ENCODE measurements around the gene COX6B1. TPM values are rescaled to one million over a fixed set of nuclear protein-coding genes. Genes with fewer than 3 reads are reported as not detected.

The COX6B1 gene
- total and polyA plus RNA-seq, 2 of the 8 experiments (the other 6 are each of a cell fraction or from before 2014, with no cell fraction given), result 437 to 1,052 TPM

DNA sequence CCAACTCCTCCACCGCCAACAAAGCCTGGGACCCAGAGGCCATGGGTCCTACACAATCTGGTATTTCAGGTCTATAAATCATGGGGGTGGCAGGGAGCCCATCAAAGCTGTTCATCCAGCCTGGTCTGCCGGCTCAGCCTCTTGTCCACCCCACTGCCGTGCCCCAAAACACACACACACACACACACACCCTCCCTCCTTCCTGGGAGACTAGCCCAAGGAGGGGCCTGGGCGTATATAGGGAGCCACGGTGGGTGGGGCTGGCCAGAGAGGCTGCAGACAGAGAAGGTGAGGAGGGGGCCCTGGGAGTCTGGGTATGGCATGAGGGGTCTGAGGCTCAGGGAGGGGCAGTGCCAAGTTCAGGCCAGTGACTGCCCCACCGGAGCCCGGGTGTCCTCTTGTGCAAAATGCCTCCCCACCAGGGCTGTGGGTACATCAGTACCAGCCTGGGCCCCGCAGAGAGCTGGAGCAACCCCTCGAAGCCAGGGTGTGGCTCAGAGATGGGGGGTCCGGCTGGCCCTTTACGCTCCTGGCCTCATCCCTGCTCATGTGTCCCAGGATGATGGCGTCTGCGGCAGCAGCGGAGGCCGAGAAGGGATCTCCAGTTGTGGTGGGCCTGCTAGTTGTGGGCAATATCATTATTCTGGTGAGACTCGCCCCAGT lies 18.3 kb downstream of the COX6B1 start, which contains the start of gene UPK1A:
Gene UPK1A (plus strand): TSS at position 267 of the 663 bp plus-strand sequence. CDS start 296 bp downstream, at position 563.
- Histone ChIP-seq H2AK5ac (ENCODE audit: low read depth, low read length) (no peak within 1 kb of the TSS), H3K36me3 (ENCODE audit: control insufficient read depth in 2 of 4, insufficient read depth in 4 of 4, low read length in 3 of 4) (no peaks in the 10 kb centered on the region), H2BK12ac (ENCODE audit: low read depth, low read length) (no peak within 1 kb of the TSS), H4K5ac (ENCODE audit: insufficient read length, low read depth, low read length) (no peak within 1 kb of the TSS), H3K9ac (replicated peaks in 1 of 4; ENCODE audit: extremely low read depth in 1 of 4, low read depth in 3 of 4, low read length in 3 of 4) (no peak within 1 kb of the TSS), H2BK120ac (replicated peaks; ENCODE audit: low read depth, low read length) (no peak within 1 kb of the TSS), H2AFZ (ENCODE audit: low read length) (no peak within 1 kb of the TSS), H3K79me2 (ENCODE audit: control insufficient read depth in 1 of 2, insufficient read depth in 2 of 2, low read length in 2 of 2) (no peaks in the 10 kb centered on the region), H2BK15ac (ENCODE audit: low read length) (no peak within 1 kb of the TSS), H3K14ac (ENCODE audit: insufficient read length) (no peak within 1 kb of the TSS), H4K20me1 (replicated peaks in 1 of 2; ENCODE audit: control insufficient read depth in 1 of 2, insufficient read depth in 2 of 2, low read length in 2 of 2) (no peaks in the 10 kb centered on the region), H3K79me1 (ENCODE audit: low read depth, low read length) (no peaks in the 10 kb centered on the region; the same call in 1 of the 2 replicates), H3K27ac (ENCODE audit: low read depth, low read length) (no peak within 1 kb of the TSS), H3K4me3 (ENCODE audit: extremely low read depth in 1 of 4, insufficient read depth in 2 of 4, low read depth in 3 of 4, low read length in 4 of 4) (no peak within 1 kb of the TSS), H3K18ac (ENCODE audit: extremely low read depth, low read length) (no peak within 1 kb of the TSS), H3K9me3 (ENCODE audit: insufficient read depth in 2 of 2, low read depth in 1 of 2, low read length in 1 of 2) (no peaks in the 10 kb centered on the region), H3K23ac (ENCODE audit: insufficient read length) (no peak within 1 kb of the TSS), H3K56ac (replicated peaks; ENCODE audit: insufficient read length, low read depth, low read length) (no peak within 1 kb of the TSS), H3K23me2 (ENCODE audit: low read depth, low read length) (no peaks in the 10 kb centered on the region), H3K4me1 (replicated peaks in 1 of 4; ENCODE audit: control insufficient read depth in 3 of 4, insufficient read depth in 4 of 4, low read length in 3 of 4) (peaks cover 0 to 3% (median 0%) of the 10 kb centered on the region in 4 experiments; a peak in 2 of 7 replicates), H2BK20ac (ENCODE audit: low read length) (no peak within 1 kb of the TSS), H3K27me3 (replicated peaks in 1 of 4; ENCODE audit: control insufficient read depth in 3 of 4, extremely low read depth in 1 of 4, insufficient read depth in 3 of 4, low read length in 3 of 4) (no peaks in the 10 kb centered on the region; a peak in 1 of 7 replicates), H2BK5ac (ENCODE audit: low read depth, low read length) (no peak within 1 kb of the TSS; the same call in 1 of the 2 replicates), H4K8ac (ENCODE audit: extremely low read depth, insufficient read depth, low read length) (no peak within 1 kb of the TSS; the same call in 1 of the 2 replicates), H4K91ac (replicated peaks; ENCODE audit: insufficient read length, low read length) (no peak within 1 kb of the TSS), H3K4ac (replicated peaks; ENCODE audit: insufficient read length, low read depth, low read length) (no peak within 1 kb of the TSS), H3K4me2 (ENCODE audit: insufficient read depth in 1 of 2, low read depth in 2 of 2, low read length in 2 of 2) (no peak within 1 kb of the TSS)
- CTCF ChIA-PET (ENCODE audit: partially characterized antibody), result interaction anchor here (0.5 to 0.7 kb wide), 2 partner anchors 48 to 201 kb away, joined by 3 read pairs; no protein-coding TSS in a partner anchor
- POLR2A ChIA-PET (ENCODE audit: partially characterized antibody), result interaction anchor here (1.3 to 1.6 kb wide), 2 partner anchors 13 to 18 kb away, joined by 4 read pairs; partner anchors contain the start of gene COX6B1
- 86% methylated on average over 16 of the region's 16 CpGs; no CpG with 5 or more reads in 1 of the 2 experiments for WGBS, 2 experiments (ENCODE audit: extremely low coverage in 1 of 2, insufficient coverage in 1 of 2, insufficient read length in 1 of 2, insufficient replicate concordance in 2 of 2, low coverage in 1 of 2, low lambda C conversion rate in 2 of 2, missing lambda C conversion rate in 1 of 2)
- DNase-seq (ENCODE audit: low read depth in 1 of 2, low spot score in 2 of 2) (no peak), FAIRE-seq (no peak)
- TF ChIP-seq SIN3A (conservative IDR thresholded peaks at IDR 0.05 in 1 of 2, IDR thresholded peaks at IDR 0.05 in 1 of 2; ENCODE audit: low read depth in 1 of 2, low read length in 2 of 2) (no peak), SRF (IDR thresholded peaks at IDR 0.05; ENCODE audit: low read depth, low read length) (no peak), CHD2 (IDR thresholded peaks at IDR 0.05; ENCODE audit: low read length) (no peak)
- TF ChIP-seq, protein P1, sequence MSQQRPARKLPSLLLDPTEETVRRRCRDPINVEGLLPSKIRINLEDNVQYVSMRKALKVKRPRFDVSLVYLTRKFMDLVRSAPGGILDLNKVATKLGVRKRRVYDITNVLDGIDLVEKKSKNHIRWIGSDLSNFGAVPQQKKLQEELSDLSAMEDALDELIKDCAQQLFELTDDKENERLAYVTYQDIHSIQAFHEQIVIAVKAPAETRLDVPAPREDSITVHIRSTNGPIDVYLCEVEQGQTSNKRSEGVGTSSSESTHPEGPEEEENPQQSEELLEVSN (IDR thresholded peaks at IDR 0.05), result no peak
- TF ChIP-seq, protein P2, sequence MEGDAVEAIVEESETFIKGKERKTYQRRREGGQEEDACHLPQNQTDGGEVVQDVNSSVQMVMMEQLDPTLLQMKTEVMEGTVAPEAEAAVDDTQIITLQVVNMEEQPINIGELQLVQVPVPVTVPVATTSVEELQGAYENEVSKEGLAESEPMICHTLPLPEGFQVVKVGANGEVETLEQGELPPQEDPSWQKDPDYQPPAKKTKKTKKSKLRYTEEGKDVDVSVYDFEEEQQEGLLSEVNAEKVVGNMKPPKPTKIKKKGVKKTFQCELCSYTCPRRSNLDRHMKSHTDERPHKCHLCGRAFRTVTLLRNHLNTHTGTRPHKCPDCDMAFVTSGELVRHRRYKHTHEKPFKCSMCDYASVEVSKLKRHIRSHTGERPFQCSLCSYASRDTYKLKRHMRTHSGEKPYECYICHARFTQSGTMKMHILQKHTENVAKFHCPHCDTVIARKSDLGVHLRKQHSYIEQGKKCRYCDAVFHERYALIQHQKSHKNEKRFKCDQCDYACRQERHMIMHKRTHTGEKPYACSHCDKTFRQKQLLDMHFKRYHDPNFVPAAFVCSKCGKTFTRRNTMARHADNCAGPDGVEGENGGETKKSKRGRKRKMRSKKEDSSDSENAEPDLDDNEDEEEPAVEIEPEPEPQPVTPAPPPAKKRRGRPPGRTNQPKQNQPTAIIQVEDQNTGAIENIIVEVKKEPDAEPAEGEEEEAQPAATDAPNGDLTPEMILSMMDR (IDR thresholded peaks at IDR 0.05; ENCODE audit: control extremely low read depth in 1 of 3, insufficient read depth in 1 of 3, low read depth in 1 of 3, low read length in 3 of 3), result no peak
